Right lobe of liver (tissue), 4 donors: ENCODE measurements around the gene INS.

Experiments used
- CTCF ChIP-seq, 4 donors: fragments of 200-600 bp in 3 of 4; fragments of 450-650 bp in 1 of 4; IDR thresholded peaks; one replicate each; pipeline versions ENCODE4 v1.5.1 to v1.8.0; 2016 to 2022; ENCODE audit warnings: antibody characterized with exemption in 4 of 4, mild to moderate bottlenecking in 2 of 4
- POLR2A ChIP-seq: fragments of 450-650 bp; IDR thresholded peaks from one replicate; pipeline ENCODE4 v1.6.1; 2017; ENCODE audit warnings: antibody characterized with exemption, mild to moderate bottlenecking
- donor health status: DM: no; HTN: no; CAD: no.
- donor health status: DM: no; HTN: no; CAD: no.
- donor health status: DM: no; HTN: yes; CAD: no.

- no peak for TF ChIP-seq POLR2A
- no peak for TF ChIP-seq CTCF (IDR thresholded peaks at IDR 0.05)
Measured at GRCh38 chr11:2132874-2133240, 28.2 kb downstream of the INS start.
